BLaER1 treated with 17β-estradiol and CSF1 and Interleukin-3, amounts not matched to agents 10 nM and 100 nM (cell line): ENCODE data around the gene SLC9A7.
A peak's percentile ranks its signal among the peaks of the same experiment; 100 is the strongest.

Experiments used
- H3K27ac ChIP-seq, 11 experiments: shearing (Covaris generic); formaldehyde crosslinking; 2 replicates each; pipeline ENCODE4 v1.8.1; 2022
- H3K27me3 ChIP-seq, 11 experiments: shearing (Covaris generic); formaldehyde crosslinking; 2 replicates each; pipeline ENCODE4 v1.8.1; 2022
- H3K36me3 ChIP-seq, 11 experiments: shearing (Covaris generic); formaldehyde crosslinking; 2 replicates each; pipeline ENCODE4 v1.8.1; 2022
- H3K4me1 ChIP-seq, 10 experiments: shearing (Covaris generic); formaldehyde crosslinking; 2 replicates each; pipeline ENCODE4 v1.8.1; 2022
- H3K4me2 ChIP-seq, 11 experiments: shearing (Covaris generic); formaldehyde crosslinking; 2 replicates each; pipeline ENCODE4 v1.8.1; 2022
- H3K4me3 ChIP-seq, 10 experiments: shearing (Covaris generic); formaldehyde crosslinking; 2 replicates each; pipeline ENCODE4 v1.8.1; 2022
- H3K9ac ChIP-seq, 11 experiments: shearing (Covaris generic); formaldehyde crosslinking; 2 replicates each; pipeline ENCODE4 v1.8.1; 2022
- H3K9me3 ChIP-seq, 11 experiments: shearing (Covaris generic); formaldehyde crosslinking; replicated peaks in 1 of 11; 2 replicates each; pipeline ENCODE4 v1.8.1; 2022
- H4K20me1 ChIP-seq, 11 experiments: shearing (Covaris generic); formaldehyde crosslinking; 2 replicates each; pipeline ENCODE4 v1.8.1; 2022
- Cebpa-rat ChIP-seq, 11 experiments: shearing (Covaris generic); IDR thresholded peaks; 2 replicates each; pipeline ENCODE4 v1.8.1; 2022

The SLC9A7 gene

GRCh38 chrX:46757593-46757992 lies 1.3 kb downstream of the SLC9A7 start:
- Histone ChIP-seq H3K27me3 (peaks cover 0 to 6% (median 0%) of the 10 kb centered on the region in 11 experiments; a peak in 8 of 22 replicates), H3K9ac (peak overlapping the region in 6 of 11 experiments; percentile 62 to 77 (median 73); a peak in 9 of 22 replicates), H4K20me1 (no peaks in the 10 kb centered on the region), H3K4me3 (peak overlapping the region; percentile 58 to 78 (median 72); a peak in 18 of 20 replicates), H3K27ac (peak overlapping the region in 1 of 11 experiments; percentile 55; a peak in 2 of 22 replicates), H3K4me2 (peak overlapping the region; percentile 69 to 85 (median 73)), H3K36me3 (no peaks in the 10 kb centered on the region), H3K9me3 (peaks cover 15 to 27% (median 22%) of the 10 kb centered on the region in 11 experiments), H3K4me1 (peaks cover 32 to 52% (median 39%) of the 10 kb centered on the region in 10 experiments)
- TF ChIP-seq Cebpa-rat (IDR thresholded peaks at IDR 0.05): no peak

GRCh38 chrX:46757052-46757451 lies 1.9 kb downstream of the SLC9A7 start:
- Histone ChIP-seq H3K9ac (peak overlapping the region in 2 of 11 experiments; percentile 74 to 77; a peak in 1 of 22 replicates), H3K27me3 (peaks cover 0 to 6% (median 0%) of the 10 kb centered on the region in 11 experiments; a peak in 8 of 22 replicates), H3K27ac (peak overlapping the region in 1 of 11 experiments; percentile 28; a peak in 1 of 22 replicates), H3K36me3 (no peaks in the 10 kb centered on the region), H3K9me3 (peaks cover 9 to 21% (median 16%) of the 10 kb centered on the region in 11 experiments), H3K4me3 (peak overlapping the region in 5 of 10 experiments; percentile 16 to 76 (median 71); a peak in 4 of 20 replicates), H3K4me2 (peak overlapping the region; percentile 8 to 85 (median 73); a peak in 21 of 22 replicates), H3K4me1 (peaks cover 32 to 52% (median 39%) of the 10 kb centered on the region in 10 experiments), H4K20me1 (no peaks in the 10 kb centered on the region)
- TF ChIP-seq Cebpa-rat (IDR thresholded peaks at IDR 0.05): no peak

GRCh38 chrX:46755671-46756070 lies 3.2 kb downstream of the SLC9A7 start:
- Histone ChIP-seq H3K9me3 (peaks cover 7 to 16% (median 12%) of the 10 kb centered on the region in 11 experiments; a peak in 14 of 22 replicates), H3K9ac (no peak overlapping the region), H3K27ac (no peak overlapping the region), H4K20me1 (no peaks in the 10 kb centered on the region), H3K4me1 (peaks cover 32 to 52% (median 40%) of the 10 kb centered on the region in 10 experiments), H3K4me3 (no peak overlapping the region), H3K27me3 (peaks cover 0 to 6% (median 0%) of the 10 kb centered on the region in 11 experiments; a peak in 8 of 22 replicates), H3K36me3 (no peaks in the 10 kb centered on the region), H3K4me2 (peak overlapping the region in 7 of 11 experiments; percentile 1 to 80 (median 43); a peak in 8 of 22 replicates)
- no peak for TF ChIP-seq Cebpa-rat (IDR thresholded peaks at IDR 0.05)

DNA sequence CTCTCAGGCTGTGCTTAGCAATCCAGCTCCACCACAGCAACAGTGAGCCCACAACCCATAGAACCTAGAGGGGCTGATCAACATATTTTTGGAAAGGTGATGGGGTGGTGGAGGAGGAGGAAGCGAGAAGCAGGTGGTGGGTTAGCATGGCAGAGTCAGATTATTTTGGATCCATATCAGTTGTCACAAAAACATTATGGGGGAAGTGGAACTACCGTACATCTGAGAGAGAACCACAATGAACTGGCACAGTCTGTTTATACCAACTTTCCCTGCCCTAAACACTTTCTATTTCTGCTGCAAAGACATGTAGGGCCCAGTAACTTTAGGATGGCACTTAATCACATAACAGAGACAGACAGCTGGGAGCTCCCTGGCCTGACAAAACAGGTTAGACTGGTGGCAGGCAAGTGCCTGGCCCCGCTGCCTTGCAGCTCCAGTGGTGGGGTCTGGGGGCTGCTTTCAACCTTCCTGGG lies 4.3 kb downstream of the SLC9A7 start:
- Histone ChIP-seq H3K27ac (peak overlapping the region in 6 of 11 experiments; percentile 44 to 65 (median 52); a peak in 10 of 22 replicates), H3K9ac (peak overlapping the region in 2 of 11 experiments; percentile 17 to 25; a peak in 1 of 22 replicates), H3K4me2 (peak overlapping the region; percentile 61 to 80 (median 70)), H3K4me3 (0 out of 20 replicates have a peak overlapping the region, but pooled peaks of 1 of the 10 experiments have one; percentile 33), H3K4me1 (peaks cover 31 to 51% (median 38%) of the 10 kb centered on the region in 10 experiments), H3K9me3 (peaks cover 7 to 16% (median 12%) of the 10 kb centered on the region in 11 experiments; a peak in 14 of 22 replicates), H3K36me3 (no peaks in the 10 kb centered on the region), H3K27me3 (peaks cover 0 to 6% (median 0%) of the 10 kb centered on the region in 11 experiments; a peak in 8 of 22 replicates), H4K20me1 (no peaks in the 10 kb centered on the region)
- TF ChIP-seq Cebpa-rat (IDR thresholded peaks at IDR 0.05): no peak

DNA sequence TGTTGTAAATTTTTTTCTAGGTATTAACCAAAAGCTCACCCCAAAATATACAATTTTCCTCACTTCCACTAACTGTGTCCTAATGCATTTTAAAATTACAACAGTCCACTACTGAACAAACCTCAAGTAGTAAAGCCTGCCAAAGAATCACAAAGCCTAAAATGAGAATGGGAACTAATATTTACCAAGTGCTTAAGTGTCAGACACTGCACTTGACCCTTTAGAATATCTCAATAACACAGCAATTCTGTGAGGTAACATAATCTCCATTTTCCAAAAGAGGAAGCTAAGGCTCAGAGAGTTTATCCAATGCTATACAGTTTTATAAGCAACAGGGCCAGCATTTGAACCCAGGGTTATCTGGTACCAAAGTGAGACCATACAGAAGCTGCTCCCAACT lies 4.9 kb downstream of the SLC9A7 start:
- no peak overlapping the region for H3K4me3 ChIP-seq
- no peak overlapping the region for H3K9ac ChIP-seq
- H3K36me3 ChIP-seq: no peaks in the 10 kb centered on the region
- peaks cover 4 to 11% (median 6%) of the 10 kb centered on the region in 11 experiments; a peak in 14 of 22 replicates for H3K9me3 ChIP-seq
- H3K4me1 ChIP-seq: peaks cover 33 to 55% (median 40%) of the 10 kb centered on the region in 10 experiments
- TF ChIP-seq Cebpa-rat (IDR thresholded peaks at IDR 0.05): no peak
- H4K20me1 ChIP-seq: no peaks in the 10 kb centered on the region
- H3K27me3 ChIP-seq: peaks cover 0 to 6% (median 0%) of the 10 kb centered on the region in 11 experiments; a peak in 8 of 22 replicates
- peak overlapping the region; percentile 61 to 80 (median 70); a peak in 20 of 22 replicates for H3K4me2 ChIP-seq
- H3K27ac ChIP-seq: peak overlapping the region in 2 of 11 experiments; percentile 36 to 46; a peak in 5 of 22 replicates

DNA sequence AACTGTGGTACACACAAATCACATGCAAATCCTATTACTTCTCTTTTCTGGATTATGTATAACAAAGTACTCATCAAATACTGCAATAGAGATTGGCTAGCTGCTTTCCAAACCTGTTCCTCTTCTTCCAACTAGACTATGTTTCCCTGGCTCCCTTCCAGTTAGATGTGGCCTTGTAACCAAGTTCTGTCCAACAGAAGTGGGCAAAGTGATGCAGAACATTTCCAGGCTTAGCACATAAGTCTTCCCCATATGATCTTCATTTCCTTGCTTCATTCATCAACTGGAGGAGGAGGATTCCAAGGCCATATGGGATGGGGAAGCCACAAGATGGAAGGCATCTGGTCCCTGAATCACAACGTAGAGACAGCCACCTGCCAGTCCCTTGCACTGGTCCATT lies 8.0 kb downstream of the SLC9A7 start:
- Histone ChIP-seq H3K27ac (no peak overlapping the region), H3K9me3 (peaks cover 0 to 12% (median 8%) of the 10 kb centered on the region in 11 experiments; a peak in 9 of 22 replicates), H3K9ac (no peak overlapping the region), H3K27me3 (no peaks in the 10 kb centered on the region), H4K20me1 (no peaks in the 10 kb centered on the region), H3K36me3 (no peaks in the 10 kb centered on the region), H3K4me1 (peaks cover 19 to 33% (median 26%) of the 10 kb centered on the region in 10 experiments), H3K4me3 (no peak overlapping the region), H3K4me2 (no peak overlapping the region)
- no peak for TF ChIP-seq Cebpa-rat (IDR thresholded peaks at IDR 0.05)

GRCh38 chrX:46744009-46744408 lies 14.9 kb downstream of the SLC9A7 start:
- Histone ChIP-seq H3K36me3 (0 out of 22 replicates have a peak, but pooled peaks cover 0 to 4% (median 0%) of the 10 kb centered on the region in 11 experiments), H3K27ac (no peak overlapping the region), H3K4me2 (no peak overlapping the region), H3K4me3 (no peak overlapping the region), H4K20me1 (no peaks in the 10 kb centered on the region), H3K9me3 (peaks cover 13 to 42% (median 34%) of the 10 kb centered on the region in 11 experiments), H3K27me3 (no peaks in the 10 kb centered on the region; a peak in 1 of 22 replicates), H3K9ac (no peak overlapping the region), H3K4me1 (peaks cover 0 to 6% (median 0%) of the 10 kb centered on the region in 10 experiments; a peak in 2 of 20 replicates)
- TF ChIP-seq Cebpa-rat (IDR thresholded peaks at IDR 0.05): no peak

DNA sequence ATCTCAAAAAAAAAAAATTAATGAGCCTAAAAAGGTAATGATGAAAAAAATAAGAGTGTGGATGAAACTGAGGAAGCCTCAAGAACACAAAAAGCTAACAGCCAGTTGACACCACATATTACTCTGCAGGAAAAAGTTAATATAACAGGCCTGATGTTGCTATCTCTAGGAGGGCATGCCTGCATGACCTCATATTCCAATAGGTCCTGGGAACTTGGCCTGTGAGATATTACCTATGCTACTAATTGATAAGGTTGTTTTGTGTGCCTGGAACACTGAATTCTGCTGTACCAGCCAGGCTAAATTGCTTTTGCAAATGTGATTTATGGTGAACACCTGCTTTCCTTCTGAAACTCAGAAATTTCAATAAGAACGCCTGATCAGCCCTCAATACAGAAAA lies 15.9 kb downstream of the SLC9A7 start:
- H3K4me3 ChIP-seq: no peak overlapping the region
- peaks cover 14 to 49% (median 40%) of the 10 kb centered on the region in 11 experiments for H3K9me3 ChIP-seq
- no peaks in the 10 kb centered on the region for H4K20me1 ChIP-seq
- H3K27ac ChIP-seq: no peak overlapping the region
- H3K4me1 ChIP-seq: peaks cover 0 to 6% (median 0%) of the 10 kb centered on the region in 10 experiments; a peak in 2 of 20 replicates
- H3K27me3 ChIP-seq: no peaks in the 10 kb centered on the region; a peak in 1 of 22 replicates
- no peak overlapping the region for H3K4me2 ChIP-seq
- H3K9ac ChIP-seq: no peak overlapping the region
- TF ChIP-seq Cebpa-rat (IDR thresholded peaks at IDR 0.05): no peak
- peaks cover 0 to 4% (median 0%) of the 10 kb centered on the region in 11 experiments; a peak in 1 of 22 replicates for H3K36me3 ChIP-seq

DNA sequence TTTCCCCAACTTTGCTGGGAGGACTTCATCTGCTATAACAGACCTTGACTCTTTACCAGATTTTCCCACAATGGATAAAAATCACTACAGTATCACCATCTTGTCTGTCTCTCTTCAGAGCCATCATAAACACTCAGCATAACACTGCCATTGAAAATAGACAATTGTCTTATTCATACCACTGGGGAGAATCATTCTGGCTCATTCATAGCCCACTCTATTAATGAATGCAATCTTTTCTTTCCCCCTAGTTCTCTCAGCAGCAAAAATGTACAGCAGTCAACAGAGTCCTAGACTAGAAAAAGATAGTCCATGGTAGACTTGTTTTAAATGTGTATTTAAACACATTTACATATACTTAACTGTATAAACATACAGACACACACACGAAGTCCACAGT lies 19.2 kb downstream of the SLC9A7 start:
- no peak overlapping the region for H3K4me3 ChIP-seq
- peaks cover 0 to 6% (median 0%) of the 10 kb centered on the region in 10 experiments; a peak in 2 of 20 replicates for H3K4me1 ChIP-seq
- no peaks in the 10 kb centered on the region; a peak in 1 of 22 replicates for H3K27me3 ChIP-seq
- TF ChIP-seq Cebpa-rat (IDR thresholded peaks at IDR 0.05): no peak
- peaks cover 36 to 68% (median 59%) of the 10 kb centered on the region in 11 experiments for H3K9me3 ChIP-seq
- H3K4me2 ChIP-seq: no peak overlapping the region
- no peak overlapping the region for H3K27ac ChIP-seq
- no peaks in the 10 kb centered on the region for H4K20me1 ChIP-seq
- peaks cover 0 to 9% (median 0%) of the 10 kb centered on the region in 11 experiments; a peak in 3 of 22 replicates for H3K36me3 ChIP-seq
- H3K9ac ChIP-seq: no peak overlapping the region
